Mesodermal cell (in vitro differentiated cells): Measurements from ENCODE around the gene PIK3C2G.

Experiments
- H3K27ac ChIP-seq: 2 replicates; pipeline ENCODE4 v1.7.0; 2013; ENCODE audit warnings: mild to moderate bottlenecking, low read depth, low read length, moderate library complexity; ENCODE audit not compliant: severe bottlenecking
- H3K36me3 ChIP-seq: 2 replicates; pipeline ENCODE4 v1.7.1; 2013; ENCODE audit warnings: mild to moderate bottlenecking, low read length, moderate library complexity; ENCODE audit not compliant: control insufficient read depth, insufficient read depth
- H3K4me1 ChIP-seq: one replicate; pipeline ENCODE4 v1.7.1; 2013; ENCODE audit warnings: mild to moderate bottlenecking, low read length; ENCODE audit not compliant: insufficient read depth, control insufficient read depth, poor library complexity, severe bottlenecking
- H3K4me3 ChIP-seq: 2 replicates; pipeline ENCODE4 v1.7.0; 2013; ENCODE audit warnings: low read length, control low read depth, mild to moderate bottlenecking; ENCODE audit not compliant: insufficient read depth, poor library complexity, severe bottlenecking; ENCODE audit errors: extremely low read depth
- H3K9me3 ChIP-seq: 2 replicates; pipeline ENCODE4 v1.7.1; 2013; ENCODE audit warnings: mild to moderate bottlenecking, low read length, moderate library complexity; ENCODE audit not compliant: control insufficient read depth
- WGBS, 2 experiments: methylation state at CpG; one replicate each; pipeline ENCODE4 v1.1.5; 2013; ENCODE audit warnings: missing lambda C conversion rate in 2 of 2; ENCODE audit not compliant: insufficient coverage in 2 of 2; 5-methylcytosine and 5-hydroxymethylcytosine counted together

Gene PIK3C2G

GRCh38 chr12:18432206-18432605 lies 170.9 kb downstream of the PIK3C2G start:
- H3K9me3 ChIP-seq = no peaks in the 10 kb centered on the region
- H3K27ac ChIP-seq = no peak overlapping the region
- no peak overlapping the region for H3K4me3 ChIP-seq
- no peaks in the 10 kb centered on the region for H3K4me1 ChIP-seq
- H3K36me3 ChIP-seq = no peaks in the 10 kb centered on the region

- no peaks in the 10 kb centered on the region for H3K4me1 ChIP-seq
- H3K27ac ChIP-seq = no peak overlapping the region
- H3K4me3 ChIP-seq = no peak overlapping the region
- H3K9me3 ChIP-seq = no peaks in the 10 kb centered on the region
- H3K36me3 ChIP-seq = no peaks in the 10 kb centered on the region
These were observed 174.9 kb downstream of the PIK3C2G start for GRCh38 chr12:18436170-18436569.

GRCh38 chr12:18439541-18439940 lies 178.2 kb downstream of the PIK3C2G start:
- Histone ChIP-seq H3K36me3 (no peaks in the 10 kb centered on the region), H3K27ac (no peak overlapping the region), H3K4me3 (no peak overlapping the region), H3K9me3 (no peaks in the 10 kb centered on the region), H3K4me1 (no peaks in the 10 kb centered on the region)
- 91 to 100% methylated on average over 1 of the region's 3 CpGs for WGBS, 2 experiments

GRCh38 chr12:18443768-18444437 lies 182.6 kb downstream of the PIK3C2G start:
- WGBS, 2 experiments = no CpG with 5 or more reads among the region's 5 CpGs
- H3K27ac ChIP-seq = no peak overlapping the region
- no peaks in the 10 kb centered on the region for H3K9me3 ChIP-seq
- no peaks in the 10 kb centered on the region for H3K36me3 ChIP-seq
- no peak overlapping the region for H3K4me3 ChIP-seq
- H3K4me1 ChIP-seq = no peaks in the 10 kb centered on the region

GRCh38 chr12:18446061-18446644 lies 184.8 kb downstream of the PIK3C2G start:
- WGBS, 2 experiments = 38 to 75% methylated on average over 1 of the region's 3 CpGs
- Histone ChIP-seq H3K9me3 (no peaks in the 10 kb centered on the region), H3K4me3 (no peak overlapping the region), H3K27ac (no peak overlapping the region), H3K4me1 (no peaks in the 10 kb centered on the region), H3K36me3 (no peaks in the 10 kb centered on the region)

GRCh38 chr12:18454330-18454729 lies 193.0 kb downstream of the PIK3C2G start:
- WGBS, 2 experiments = 10 to 21% methylated on average over 1 of the region's 1 CpG

GRCh38 chr12:18456344-18456743 lies 195.0 kb downstream of the PIK3C2G start:
- no peaks in the 10 kb centered on the region for H3K36me3 ChIP-seq
- no peak overlapping the region for H3K27ac ChIP-seq
- H3K4me1 ChIP-seq = no peaks in the 10 kb centered on the region
- no peaks in the 10 kb centered on the region for H3K9me3 ChIP-seq
- no peak overlapping the region for H3K4me3 ChIP-seq
- no CpG with 5 or more reads among the region's 2 CpGs for WGBS, 2 experiments

More at GRCh38 chr12:18454330-18454729, 193.0 kb downstream of the PIK3C2G start:
- H3K27ac ChIP-seq = no peak overlapping the region
- H3K9me3 ChIP-seq = no peaks in the 10 kb centered on the region
- no peak overlapping the region for H3K4me3 ChIP-seq
- no peaks in the 10 kb centered on the region for H3K4me1 ChIP-seq
- no peaks in the 10 kb centered on the region for H3K36me3 ChIP-seq

- Histone ChIP-seq H3K27ac (no peak overlapping the region), H3K9me3 (no peaks in the 10 kb centered on the region), H3K4me1 (no peaks in the 10 kb centered on the region), H3K4me3 (no peak overlapping the region), H3K36me3 (no peaks in the 10 kb centered on the region)
- WGBS, 2 experiments = no CpG with 5 or more reads among the region's 1 CpG
These were observed 196.0 kb downstream of the PIK3C2G start for GRCh38 chr12:18457362-18457761.

- Histone ChIP-seq H3K4me1 (no peaks in the 10 kb centered on the region), H3K9me3 (no peaks in the 10 kb centered on the region), H3K27ac (no peak overlapping the region), H3K36me3 (no peaks in the 10 kb centered on the region), H3K4me3 (no peak overlapping the region)
- no CpG with 5 or more reads among the region's 2 CpGs for WGBS, 2 experiments
These were observed 200.4 kb downstream of the PIK3C2G start for GRCh38 chr12:18461758-18462157.

GRCh38 chr12:18462442-18462841 lies 201.1 kb downstream of the PIK3C2G start:
- H3K4me3 ChIP-seq = no peak overlapping the region
- no peaks in the 10 kb centered on the region for H3K4me1 ChIP-seq
- no peaks in the 10 kb centered on the region for H3K36me3 ChIP-seq
- H3K9me3 ChIP-seq = no peaks in the 10 kb centered on the region
- 83 to 100% methylated on average over 1 to 2 of the region's 3 CpGs for WGBS, 2 experiments
- H3K27ac ChIP-seq = no peak overlapping the region

GRCh38 chr12:18467620-18468245 lies 206.4 kb downstream of the PIK3C2G start:
- Histone ChIP-seq H3K36me3 (no peaks in the 10 kb centered on the region), H3K4me1 (no peaks in the 10 kb centered on the region), H3K9me3 (no peaks in the 10 kb centered on the region), H3K4me3 (no peak overlapping the region), H3K27ac (no peak overlapping the region)
